GM20000 (cell line): ENCODE results near the gene ATF2.

Source experiments
- DNase-seq: peaks from one replicate; pipeline ENCODE4 v3.0.0; 2012; ENCODE audit warnings: low spot score
- CTCF ChIP-seq: IDR thresholded peaks from 2 replicates; pipeline ENCODE4 v1.5.1; 2012; ENCODE audit warnings: mild to moderate bottlenecking, control low read depth; ENCODE audit errors: extremely low read depth, missing control alignments

The ATF2 gene

GRCh38 chr2:175143678-175144077 is 24.3 kb downstream of the ATF2 start:
- no peak for DNase-seq
- no peak for TF ChIP-seq CTCF

DNA sequence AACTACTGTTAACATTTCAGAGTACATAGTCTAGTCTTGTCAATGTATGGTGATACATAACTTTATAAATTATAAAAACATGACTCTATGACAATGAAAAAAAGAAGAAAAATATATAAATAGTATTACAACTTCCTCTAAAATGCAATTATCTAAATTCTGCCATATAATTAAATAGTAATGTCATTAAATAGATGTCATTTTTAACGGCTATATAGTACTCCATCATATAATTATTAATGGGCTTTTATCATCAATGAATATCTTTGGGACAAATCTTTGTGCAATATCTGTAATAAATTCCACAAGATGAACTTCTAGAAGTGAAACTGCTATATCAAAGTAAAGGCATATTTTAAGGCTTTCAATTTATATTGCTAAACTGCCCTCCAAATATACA is 24.8 kb downstream of the ATF2 start:
- TF ChIP-seq CTCF = no peak
- no peak for DNase-seq

DNA sequence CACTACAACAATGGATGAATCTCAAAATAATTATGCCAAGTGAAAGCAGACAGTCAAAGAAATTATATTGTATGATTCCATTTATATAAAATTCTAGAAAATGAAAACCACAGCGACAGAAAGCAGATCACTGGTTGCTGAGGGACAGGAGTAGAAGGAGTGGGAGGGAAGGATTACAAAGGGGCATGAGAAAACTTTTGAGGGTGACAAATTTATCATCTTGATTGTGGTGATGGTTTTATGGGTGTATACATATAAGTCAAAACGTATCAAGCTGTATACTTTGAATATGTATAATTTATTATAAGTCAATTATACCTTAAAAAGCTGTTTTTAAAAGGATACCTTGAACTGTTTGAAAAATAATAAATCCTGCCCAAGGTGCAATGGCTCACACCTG is 27.7 kb downstream of the ATF2 start:
- no peak for TF ChIP-seq CTCF
- no peak for DNase-seq

DNA sequence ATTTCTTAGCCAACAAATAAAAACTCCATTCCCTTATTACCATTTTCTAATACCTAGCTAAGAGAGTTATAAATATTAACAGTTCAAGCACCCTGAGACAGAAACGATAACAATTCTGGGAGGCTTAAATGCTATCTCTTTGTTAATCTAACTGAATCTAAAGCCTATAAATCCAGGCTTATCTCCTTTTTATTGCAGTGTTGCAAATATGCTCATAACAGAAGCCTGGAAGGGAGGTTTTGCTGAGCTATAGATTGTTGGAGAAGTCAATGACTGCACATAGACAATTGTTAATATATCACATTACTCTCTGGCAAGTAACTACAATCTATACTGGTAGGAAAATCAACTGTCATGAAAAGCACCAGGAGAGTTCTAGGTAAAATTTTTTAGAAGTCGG is 30.2 kb downstream of the ATF2 start:
- no peak for TF ChIP-seq CTCF
- DNase-seq = no peak

DNA sequence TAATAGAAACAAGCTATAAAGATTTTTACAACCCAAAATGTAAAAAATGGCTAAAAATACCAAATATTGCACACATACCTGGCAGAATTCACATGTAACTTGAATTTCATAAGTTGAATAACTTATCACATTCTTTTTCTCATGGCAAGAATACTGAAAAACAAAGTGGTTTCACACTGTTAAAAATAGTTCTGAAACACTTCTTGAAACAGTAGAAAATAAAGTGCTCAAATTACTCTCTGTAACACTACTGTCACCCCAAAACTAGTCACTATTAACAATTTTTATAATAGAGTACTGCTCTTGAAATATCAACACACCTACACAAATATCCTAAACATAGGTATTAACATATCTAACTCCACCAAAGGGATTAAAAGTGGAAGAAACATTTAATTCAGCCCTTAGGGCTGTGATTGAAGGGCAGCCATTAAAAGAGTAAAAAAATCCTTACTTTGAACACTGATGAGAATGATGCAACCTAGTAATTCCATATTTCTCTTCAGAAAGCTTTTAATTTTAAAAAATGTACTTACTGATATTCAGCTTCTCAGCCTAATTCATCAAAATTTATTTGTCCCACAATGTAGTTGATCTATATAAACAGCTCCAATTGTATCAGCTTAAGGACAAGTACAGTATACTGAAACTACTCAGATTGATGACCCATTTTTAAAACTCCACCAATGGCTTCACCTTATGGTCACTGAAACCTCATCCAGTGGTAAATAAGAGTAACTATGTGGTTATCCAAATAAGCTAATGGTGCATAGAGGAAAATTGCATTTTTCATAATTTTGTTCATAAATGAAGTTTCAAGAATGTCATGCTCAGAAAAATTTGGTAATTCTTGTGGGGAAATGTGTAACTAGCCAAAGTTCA is 31.4 kb downstream of the ATF2 start:
- no peak for TF ChIP-seq CTCF
- peak; percentile 4 for DNase-seq

- DNase-seq = no peak
- no peak for TF ChIP-seq CTCF
These were observed 32.1 kb downstream of the ATF2 start for GRCh38 chr2:175135862-175136261.

- no peak for DNase-seq
- TF ChIP-seq CTCF = no peak
These were observed 32.8 kb downstream of the ATF2 start for GRCh38 chr2:175135177-175135576.
